ENCODE data around the gene SYNGAP1. TPM values are rescaled to one million over a fixed set of nuclear protein-coding genes. Genes with fewer than 3 reads are reported as not detected.
"Not testable (repeated sequence)": the region's sequence is repeated elsewhere in the genome, so short reads cannot be mapped to it uniquely, and the experiment has no call there.

The SYNGAP1 gene
- total and polyA plus RNA-seq, 2 donors: 9.8 to 19.6 TPM

DNA sequence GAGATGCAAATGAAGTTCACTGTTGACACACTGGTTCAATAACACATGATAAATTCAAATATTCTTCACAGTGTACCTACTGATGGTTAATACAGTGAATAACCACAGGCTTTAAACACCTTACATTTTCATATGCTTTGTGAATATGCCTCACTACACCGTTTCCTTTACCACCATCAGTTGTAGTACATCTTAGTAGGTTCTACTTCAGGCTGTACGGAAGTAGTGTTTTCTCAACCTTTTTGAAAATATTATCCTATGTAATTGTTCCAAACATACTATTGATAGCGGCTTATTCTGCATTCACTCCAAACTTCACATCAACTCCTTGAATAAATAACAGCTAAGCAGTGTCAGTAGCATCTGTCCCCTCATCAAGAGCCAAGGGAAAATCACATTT is 49.8 kb downstream of the SYNGAP1 start:
- no peaks in the 10 kb centered on the region for H3K4me1 ChIP-seq (ENCODE audit: insufficient read depth)
- no peak for DNase-seq (ENCODE audit: extremely low spot score)
- H3K36me3 ChIP-seq (ENCODE audit: insufficient read depth): no peaks in the 10 kb centered on the region
- 84% methylated on average over 3 of the region's 3 CpGs for WGBS
- no peak overlapping the region for H3K4me3 ChIP-seq (ENCODE audit: low read depth, low read length)
- no peak overlapping the region for H3K27ac ChIP-seq (ENCODE audit: low read depth)

- Histone ChIP-seq H3K27ac (ENCODE audit: low read depth) (no peak overlapping the region), H3K4me1 (ENCODE audit: insufficient read depth) (no peaks in the 10 kb centered on the region), H3K4me3 (ENCODE audit: low read depth, low read length) (no peak overlapping the region), H3K36me3 (ENCODE audit: insufficient read depth) (no peaks in the 10 kb centered on the region)
- DNase-seq (ENCODE audit: extremely low spot score): no peak
- 62% methylated on average over 3 of the region's 3 CpGs for WGBS
Measured at GRCh38 chr6:33477864-33478263, 58.0 kb downstream of the SYNGAP1 start.

DNA sequence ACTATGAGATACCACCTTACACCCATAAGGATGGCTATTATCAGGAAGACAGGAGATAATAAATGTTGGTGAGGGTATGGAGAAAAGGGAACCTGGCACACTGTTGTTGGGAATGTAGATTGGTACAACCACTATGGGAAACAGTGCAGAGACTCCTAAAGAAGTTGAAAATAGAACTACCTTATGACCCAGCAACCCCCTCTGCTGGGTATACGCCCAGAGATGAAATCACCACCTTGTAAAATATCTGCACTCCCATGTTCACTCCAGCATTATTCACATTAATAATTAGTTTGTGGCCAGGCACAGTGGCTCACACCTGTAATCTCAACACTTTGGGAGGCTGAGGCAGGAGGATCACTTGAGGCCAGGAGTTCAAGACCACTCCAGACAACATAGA is 61.3 kb downstream of the SYNGAP1 start:
- WGBS: 50% methylated on average over 1 of the region's 1 CpG
- DNase-seq (ENCODE audit: extremely low spot score): no peak
- H3K36me3 ChIP-seq (ENCODE audit: insufficient read depth): no peaks in the 10 kb centered on the region
- H3K27ac ChIP-seq (ENCODE audit: low read depth): no peak overlapping the region
- no peaks in the 10 kb centered on the region for H3K4me1 ChIP-seq (ENCODE audit: insufficient read depth)
- H3K4me3 ChIP-seq (ENCODE audit: low read depth, low read length): no peak overlapping the region

GRCh38 chr6:33482620-33483019 is 62.8 kb downstream of the SYNGAP1 start:
- H3K4me1 ChIP-seq (ENCODE audit: insufficient read depth); H3K27ac ChIP-seq (ENCODE audit: low read depth); DNase-seq (ENCODE audit: extremely low spot score); H3K4me3 ChIP-seq (ENCODE audit: low read depth, low read length); H3K36me3 ChIP-seq (ENCODE audit: insufficient read depth): not testable (repeated sequence)
- 91% methylated on average over 5 of the region's 5 CpGs for WGBS

GRCh38 chr6:33483678-33484077 is 63.8 kb downstream of the SYNGAP1 start:
- Histone ChIP-seq H3K4me1 (ENCODE audit: insufficient read depth) (no peaks in the 10 kb centered on the region), H3K4me3 (ENCODE audit: low read depth, low read length) (no peak overlapping the region), H3K27ac (ENCODE audit: low read depth) (no peak overlapping the region), H3K36me3 (ENCODE audit: insufficient read depth) (no peaks in the 10 kb centered on the region)
- 68% methylated on average over 3 of the region's 3 CpGs for WGBS
- DNase-seq (ENCODE audit: extremely low spot score): no peak

- 49% methylated on average over 3 of the region's 6 CpGs for WGBS
- not testable (repeated sequence) for H3K4me1 ChIP-seq (ENCODE audit: insufficient read depth); H3K36me3 ChIP-seq (ENCODE audit: insufficient read depth); H3K4me3 ChIP-seq (ENCODE audit: low read depth, low read length); DNase-seq (ENCODE audit: extremely low spot score); H3K27ac ChIP-seq (ENCODE audit: low read depth)
Measured at GRCh38 chr6:33484673-33485262, 64.9 kb downstream of the SYNGAP1 start.

DNA sequence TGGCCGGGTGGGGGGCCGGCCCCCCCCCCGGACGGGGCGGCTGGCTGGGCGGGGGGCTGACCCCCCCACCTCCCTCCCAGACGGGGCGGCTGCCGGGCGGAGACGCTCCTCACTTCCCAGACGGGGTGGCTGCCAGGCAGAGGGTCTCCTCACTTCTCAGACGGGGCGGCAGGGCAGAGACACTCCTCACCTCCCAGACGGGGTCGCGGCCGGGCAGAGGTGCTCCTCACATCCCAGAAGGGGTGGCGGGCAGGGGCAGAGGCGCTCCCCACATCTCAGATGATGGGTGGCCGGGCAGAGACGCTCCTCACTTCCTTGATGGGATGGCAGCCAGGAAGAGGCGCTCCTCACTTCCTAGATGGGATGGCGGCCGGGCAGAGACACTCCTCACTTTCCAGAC is 65.8 kb downstream of the SYNGAP1 start:
- not testable (repeated sequence) for H3K4me1 ChIP-seq (ENCODE audit: insufficient read depth); H3K4me3 ChIP-seq (ENCODE audit: low read depth, low read length); H3K36me3 ChIP-seq (ENCODE audit: insufficient read depth); H3K27ac ChIP-seq (ENCODE audit: low read depth); DNase-seq (ENCODE audit: extremely low spot score)
- WGBS: 83% methylated on average over 18 of the region's 25 CpGs

DNA sequence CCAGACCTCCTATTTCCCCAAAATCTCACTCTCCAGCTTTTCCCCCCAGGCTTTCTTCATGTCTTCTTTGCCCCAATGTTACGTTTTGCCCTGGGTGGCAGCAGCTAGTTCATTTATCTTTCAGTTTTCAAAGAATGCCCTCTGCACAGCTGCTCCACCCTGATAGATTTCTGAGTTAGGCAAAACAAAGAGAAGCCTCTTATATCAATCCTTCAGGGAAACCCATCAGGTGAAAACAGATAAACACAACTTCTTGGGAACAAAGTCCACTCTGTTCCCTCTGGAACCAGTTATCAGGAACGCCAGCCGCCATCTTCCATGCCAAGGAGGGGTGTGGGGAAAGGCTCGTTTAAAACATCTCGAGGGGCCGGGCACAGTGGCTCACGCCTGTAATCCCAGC is 68.5 kb downstream of the SYNGAP1 start:
- no peak for DNase-seq (ENCODE audit: extremely low spot score)
- Histone ChIP-seq H3K36me3 (ENCODE audit: insufficient read depth) (no peaks in the 10 kb centered on the region), H3K27ac (ENCODE audit: low read depth) (no peak overlapping the region), H3K4me1 (ENCODE audit: insufficient read depth) (no peaks in the 10 kb centered on the region), H3K4me3 (ENCODE audit: low read depth, low read length) (no peak overlapping the region)
- 78% methylated on average over 7 of the region's 7 CpGs for whole genome bisulfite sequencing

DNA sequence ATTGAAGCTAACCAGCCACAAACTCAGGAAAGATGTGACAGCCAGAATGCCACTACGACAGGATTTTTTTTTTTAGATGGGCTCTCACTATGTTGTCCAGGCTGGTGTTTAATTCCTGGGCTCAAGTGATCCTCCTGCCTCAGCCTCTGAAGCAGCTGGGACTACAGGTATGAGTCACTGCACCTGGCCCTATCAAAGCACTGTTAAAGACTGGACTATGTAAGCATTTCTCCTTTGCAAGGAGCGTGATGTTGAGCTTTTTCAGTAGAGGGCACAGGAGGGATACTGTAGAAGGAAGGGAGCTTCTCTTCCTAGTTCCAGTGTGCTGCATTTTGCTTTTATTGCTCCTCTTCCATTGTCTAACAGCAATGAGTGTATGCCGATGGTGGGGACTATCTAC is 70.3 kb downstream of the SYNGAP1 start:
- DNase-seq (ENCODE audit: extremely low spot score): no peak
- 52% methylated on average over 3 of the region's 3 CpGs for WGBS
- Histone ChIP-seq H3K36me3 (ENCODE audit: insufficient read depth) (no peaks in the 10 kb centered on the region), H3K4me1 (ENCODE audit: insufficient read depth) (no peaks in the 10 kb centered on the region), H3K4me3 (ENCODE audit: low read depth, low read length) (no peak overlapping the region), H3K27ac (ENCODE audit: low read depth) (no peak overlapping the region)

- no peak for DNase-seq (ENCODE audit: extremely low spot score)
- no peak overlapping the region for H3K27ac ChIP-seq (ENCODE audit: low read depth)
- 82% methylated on average over 6 of the region's 6 CpGs for WGBS
- H3K4me3 ChIP-seq (ENCODE audit: low read depth, low read length): no peak overlapping the region
- H3K36me3 ChIP-seq (ENCODE audit: insufficient read depth): no peaks in the 10 kb centered on the region
- H3K4me1 ChIP-seq (ENCODE audit: insufficient read depth): no peaks in the 10 kb centered on the region
Measured at GRCh38 chr6:33490621-33491020, 70.8 kb downstream of the SYNGAP1 start.

DNA sequence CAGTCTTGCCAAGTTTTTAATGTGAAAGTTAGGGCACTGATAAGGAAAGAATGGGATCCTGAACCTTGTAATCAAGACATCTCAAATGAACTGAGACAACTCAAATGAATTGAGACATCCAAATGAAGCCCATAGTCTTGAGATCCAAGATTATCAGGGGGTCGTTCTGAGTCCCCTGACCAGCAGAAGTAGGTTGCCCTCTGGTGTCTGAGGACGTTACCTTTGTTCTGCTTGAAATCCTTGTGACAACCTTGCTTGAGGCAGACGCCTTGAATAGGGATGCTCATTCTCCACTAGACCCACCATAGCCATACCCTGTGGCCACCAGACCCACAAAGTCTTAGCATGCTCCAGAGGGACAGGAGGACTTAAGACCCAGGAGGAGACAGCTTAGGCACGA is 72.2 kb downstream of the SYNGAP1 start:
- H3K4me1 ChIP-seq (ENCODE audit: insufficient read depth): no peaks in the 10 kb centered on the region
- H3K27ac ChIP-seq (ENCODE audit: low read depth): no peak overlapping the region
- H3K36me3 ChIP-seq (ENCODE audit: insufficient read depth): no peaks in the 10 kb centered on the region
- H3K4me3 ChIP-seq (ENCODE audit: low read depth, low read length): no peak overlapping the region
- DNase-seq (ENCODE audit: extremely low spot score): no peak
- 32% methylated on average over 4 of the region's 4 CpGs for WGBS

DNA sequence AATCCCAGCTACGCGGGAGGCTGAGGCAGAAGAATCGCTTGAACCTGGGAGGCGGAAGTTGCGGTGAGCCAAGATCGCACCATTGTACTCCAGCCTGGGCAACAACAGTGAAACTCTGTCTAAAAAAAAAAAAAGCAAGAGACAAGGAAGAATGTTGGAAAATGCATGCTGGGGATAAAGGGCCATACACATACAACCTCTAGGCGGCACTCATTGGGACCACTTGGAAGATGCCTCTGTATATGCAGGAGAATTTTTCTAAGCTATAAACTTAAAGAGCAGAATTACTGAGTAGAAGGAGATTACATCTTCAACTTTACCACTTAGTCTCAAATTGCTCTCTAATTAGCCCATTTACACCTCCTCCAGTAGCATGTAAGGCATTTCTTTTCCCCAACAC is 77.3 kb downstream of the SYNGAP1 start:
- H3K4me1 ChIP-seq (ENCODE audit: insufficient read depth): no peaks in the 10 kb centered on the region
- WGBS: 96% methylated on average over 7 of the region's 7 CpGs

GRCh38 chr6:33502486-33502885 is 82.6 kb downstream of the SYNGAP1 start:
- H3K36me3 ChIP-seq (ENCODE audit: insufficient read depth): no peaks in the 10 kb centered on the region
- WGBS: 90% methylated on average over 23 of the region's 23 CpGs
- H3K4me3 ChIP-seq (ENCODE audit: low read depth, low read length): no peak overlapping the region
- DNase-seq (ENCODE audit: extremely low spot score): no peak
- H3K4me1 ChIP-seq (ENCODE audit: insufficient read depth): no peaks in the 10 kb centered on the region
- H3K27ac ChIP-seq (ENCODE audit: low read depth): no peak overlapping the region

More for the DNA sequence above, 77.3 kb downstream of the SYNGAP1 start:
- Histone ChIP-seq H3K4me3 (ENCODE audit: low read depth, low read length) (no peak overlapping the region), H3K27ac (ENCODE audit: low read depth) (no peak overlapping the region), H3K36me3 (ENCODE audit: insufficient read depth) (no peaks in the 10 kb centered on the region)
- no peak for DNase-seq (ENCODE audit: extremely low spot score)

- Histone ChIP-seq H3K27ac (ENCODE audit: low read depth) (no peak overlapping the region), H3K4me1 (ENCODE audit: insufficient read depth) (no peaks in the 10 kb centered on the region), H3K4me3 (ENCODE audit: low read depth, low read length) (no peak overlapping the region), H3K36me3 (ENCODE audit: insufficient read depth) (no peaks in the 10 kb centered on the region)
- DNase-seq (ENCODE audit: extremely low spot score): no peak
Measured at GRCh38 chr6:33504486-33504885, 84.6 kb downstream of the SYNGAP1 start.

Data from urinary bladder (tissue), 4 donors.